Endodermal cell (in vitro differentiated cells): ENCODE measurements around the gene TFEB. TPM values are rescaled to one million over a fixed set of nuclear protein-coding genes. Genes with fewer than 3 reads are reported as not detected.

Experiments
- DNase-seq: peaks from one replicate; pipeline ENCODE4 v3.0.0-alpha.2; 2017
- H3K27ac ChIP-seq: 2 replicates; pipeline ENCODE4 v1.5.1; 2013; ENCODE audit warnings: mild to moderate bottlenecking, low read depth, low read length, moderate library complexity
- H3K27me3 ChIP-seq: 2 replicates; pipeline ENCODE4 v1.6.1; 2013; ENCODE audit warnings: mild to moderate bottlenecking, low read length, moderate library complexity; ENCODE audit not compliant: insufficient read depth, control insufficient read depth, poor library complexity, severe bottlenecking
- H3K36me3 ChIP-seq: 2 replicates; pipeline ENCODE4 v1.7.0; 2013; ENCODE audit warnings: mild to moderate bottlenecking, low read length, moderate library complexity; ENCODE audit not compliant: control insufficient read depth, insufficient read depth
- H3K4me1 ChIP-seq: one replicate; pipeline ENCODE4 v1.7.0; 2013; ENCODE audit warnings: low read length; ENCODE audit not compliant: control insufficient read depth, insufficient read depth
- H3K4me3 ChIP-seq: 2 replicates; pipeline ENCODE4 v1.5.1; 2013; ENCODE audit warnings: mild to moderate bottlenecking, low read length, moderate library complexity
- H3K9ac ChIP-seq: 2 replicates; pipeline ENCODE4 v1.6.1; 2013; ENCODE audit warnings: mild to moderate bottlenecking, low read length, moderate library complexity; ENCODE audit not compliant: poor library complexity, severe bottlenecking; ENCODE audit errors: extremely low read depth
- H3K9me3 ChIP-seq: 2 replicates; pipeline ENCODE4 v1.6.1; 2013; ENCODE audit warnings: mild to moderate bottlenecking, low read length, moderate library complexity; ENCODE audit not compliant: control insufficient read depth
- H3K27ac Mint-ChIP-seq: 2 replicates; pipeline ENCODE4 v1.8.0; 2020; ENCODE audit warnings: mixed read lengths
- H3K27me3 Mint-ChIP-seq: 2 replicates; pipeline ENCODE4 v1.8.0; 2021; ENCODE audit warnings: mild to moderate bottlenecking, mixed read lengths; ENCODE audit not compliant: insufficient read depth
- H3K36me3 Mint-ChIP-seq: 2 replicates; pipeline ENCODE4 v1.8.0; 2020; ENCODE audit warnings: low read depth, mixed read lengths
- H3K4me1 Mint-ChIP-seq: 2 replicates; pipeline ENCODE4 v1.8.0; 2020; ENCODE audit warnings: mixed read lengths
- H3K4me3 Mint-ChIP-seq: 2 replicates; pipeline ENCODE4 v1.8.0; 2020; ENCODE audit warnings: mild to moderate bottlenecking, moderate library complexity, mixed read lengths
- H3K9me3 Mint-ChIP-seq: 2 replicates; pipeline ENCODE4 v1.8.0; 2020; ENCODE audit warnings: mild to moderate bottlenecking, mixed read lengths
- WGBS, 2 experiments: methylation state at CpG; one replicate each; pipeline versions ENCODE4 v1.1.5 to v1.1.7; 2013; ENCODE audit warnings: missing lambda C conversion rate in 2 of 2, mixed read lengths in 1 of 2; ENCODE audit not compliant: insufficient coverage in 1 of 2, insufficient read length in 1 of 2; 5-methylcytosine and 5-hydroxymethylcytosine counted together
- long read RNA-seq, 4 experiments: library from polyadenylated mRNA in 2 of 4; library from RNA in 1 of 4; library from capped mRNA in 1 of 4; stranded (forward) in 3 of 4; unstranded in 1 of 4; transcript quantifications; one replicate each; pipeline ENCODE4 v2.0.0, GENCODE V29; 2020 to 2021; ENCODE audit warnings: inconsistent platforms in 1 of 4
- polyA plus RNA-seq, 2 experiments: library from polyadenylated mRNA; stranded (reverse); fragments of 50-300 nt; gene quantifications; one replicate each; pipeline ENCODE4 v1.2.3, GENCODE V29; 2013
- total RNA-seq, 2 donors: library from RNA; stranded (reverse); fragmentation: NEBNext Ultra II Directional in 1 of 2; extraction: Animal tissue kit (Norgen Biotek cat#: 25700) in 1 of 2; gene quantifications; 2 replicates in 1 of 2; 3 replicates in 1 of 2; pipeline ENCODE4 v1.2.1, GENCODE V29; 2021
- TF ChIP-seq, protein P1 (sequence below): fragments of 200-600 bp; sonication (generic); conservative IDR thresholded peaks from 2 replicates; pipeline ENCODE4 v1.5.0; 2021; ENCODE audit warnings: antibody characterized with exemption, mild to moderate bottlenecking

TFEB gene
- total RNA-seq, result under 1 TPM in 1 of 2 donors, not detected in 1; 0.24 TPM
- polyA plus RNA-seq (2013, experiment 1 of 2), result 1.2 TPM
- 0.99 TPM for polyA plus RNA-seq (2013, experiment 2 of 2)
- long read RNA-seq, experiment 1, result 0 reads
- long read RNA-seq, experiment 2, result 0 reads
- long read RNA-seq, experiment 3, partial matches to known transcripts, result 0 of 1 reads
- long read RNA-seq, experiment 3, other reads (novel, unspliced or antisense), result 1 of 1 reads
- long read RNA-seq, experiment 4, result 0 reads

DNA sequence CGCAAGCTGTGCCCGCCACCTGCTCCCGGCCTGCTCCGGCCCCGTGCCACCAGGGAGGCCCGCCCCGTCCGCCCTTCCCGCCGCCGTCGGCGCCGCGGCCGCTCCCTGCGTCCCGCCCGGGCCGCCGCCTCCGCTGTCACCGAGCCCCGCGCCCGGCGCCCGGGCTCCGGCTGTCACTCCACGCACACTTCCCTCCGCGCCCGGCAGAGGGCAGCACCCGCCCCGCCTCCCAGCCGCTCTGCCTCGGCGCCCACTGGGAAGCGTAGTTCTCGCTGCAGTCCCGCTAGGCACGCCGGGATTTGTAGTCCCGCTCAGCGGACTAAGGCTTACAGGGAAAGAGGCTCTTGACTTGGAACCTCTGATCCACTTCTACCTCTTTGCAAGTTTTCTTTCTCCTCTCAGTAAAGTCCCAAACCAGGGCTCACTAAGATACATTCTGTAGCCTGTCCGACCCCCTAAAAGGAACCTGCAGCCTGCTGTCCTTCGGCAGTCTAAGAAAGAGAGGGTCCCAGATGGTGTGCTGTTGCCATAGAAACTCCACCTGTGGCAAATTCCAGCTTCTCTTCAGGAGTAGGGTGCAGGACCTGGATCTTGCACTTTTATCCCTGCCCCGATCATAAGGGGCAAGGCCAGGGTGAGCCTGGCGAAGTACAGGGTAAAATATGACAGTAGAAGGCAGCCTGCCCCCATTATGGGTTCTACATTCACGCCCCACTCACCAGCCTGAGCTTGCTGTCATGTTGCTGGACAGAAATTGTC is at the start of gene TFEB:
TSS of gene TFEB (minus strand) at position 182 of the 759 bp plus-strand sequence. CDS start 44,395 bp downstream, outside the sequence.
- WGBS, 2 experiments, result 8 to 13% methylated on average over 21 to 50 of the region's 50 CpGs
- H3K4me3 Mint-ChIP-seq, result peak within 1 kb of the TSS; percentile 63
- DNase-seq, result peak; percentile 98
- no peaks in the 10 kb centered on the region for H3K9me3 Mint-ChIP-seq
- no peaks in the 10 kb centered on the region for H3K36me3 ChIP-seq
- peak within 1 kb of the TSS; percentile 56 for H3K4me3 ChIP-seq
- H3K27ac ChIP-seq, result no peak within 1 kb of the TSS
- H3K36me3 Mint-ChIP-seq, result no peaks in the 10 kb centered on the region
- H3K27me3 ChIP-seq, result peaks cover 17% of the 10 kb centered on the region
- peaks cover 20% of the 10 kb centered on the region for H3K27me3 Mint-ChIP-seq
- peaks cover 12% of the 10 kb centered on the region for H3K4me1 Mint-ChIP-seq
- H3K9me3 ChIP-seq, result no peaks in the 10 kb centered on the region
- H3K9ac ChIP-seq, result no peak within 1 kb of the TSS
- H3K4me1 ChIP-seq, result peaks cover 3% of the 10 kb centered on the region
- peak within 1 kb of the TSS; percentile 70 for H3K27ac Mint-ChIP-seq
- TF ChIP-seq, protein P1, sequence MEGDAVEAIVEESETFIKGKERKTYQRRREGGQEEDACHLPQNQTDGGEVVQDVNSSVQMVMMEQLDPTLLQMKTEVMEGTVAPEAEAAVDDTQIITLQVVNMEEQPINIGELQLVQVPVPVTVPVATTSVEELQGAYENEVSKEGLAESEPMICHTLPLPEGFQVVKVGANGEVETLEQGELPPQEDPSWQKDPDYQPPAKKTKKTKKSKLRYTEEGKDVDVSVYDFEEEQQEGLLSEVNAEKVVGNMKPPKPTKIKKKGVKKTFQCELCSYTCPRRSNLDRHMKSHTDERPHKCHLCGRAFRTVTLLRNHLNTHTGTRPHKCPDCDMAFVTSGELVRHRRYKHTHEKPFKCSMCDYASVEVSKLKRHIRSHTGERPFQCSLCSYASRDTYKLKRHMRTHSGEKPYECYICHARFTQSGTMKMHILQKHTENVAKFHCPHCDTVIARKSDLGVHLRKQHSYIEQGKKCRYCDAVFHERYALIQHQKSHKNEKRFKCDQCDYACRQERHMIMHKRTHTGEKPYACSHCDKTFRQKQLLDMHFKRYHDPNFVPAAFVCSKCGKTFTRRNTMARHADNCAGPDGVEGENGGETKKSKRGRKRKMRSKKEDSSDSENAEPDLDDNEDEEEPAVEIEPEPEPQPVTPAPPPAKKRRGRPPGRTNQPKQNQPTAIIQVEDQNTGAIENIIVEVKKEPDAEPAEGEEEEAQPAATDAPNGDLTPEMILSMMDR, result peak; percentile 91

DNA sequence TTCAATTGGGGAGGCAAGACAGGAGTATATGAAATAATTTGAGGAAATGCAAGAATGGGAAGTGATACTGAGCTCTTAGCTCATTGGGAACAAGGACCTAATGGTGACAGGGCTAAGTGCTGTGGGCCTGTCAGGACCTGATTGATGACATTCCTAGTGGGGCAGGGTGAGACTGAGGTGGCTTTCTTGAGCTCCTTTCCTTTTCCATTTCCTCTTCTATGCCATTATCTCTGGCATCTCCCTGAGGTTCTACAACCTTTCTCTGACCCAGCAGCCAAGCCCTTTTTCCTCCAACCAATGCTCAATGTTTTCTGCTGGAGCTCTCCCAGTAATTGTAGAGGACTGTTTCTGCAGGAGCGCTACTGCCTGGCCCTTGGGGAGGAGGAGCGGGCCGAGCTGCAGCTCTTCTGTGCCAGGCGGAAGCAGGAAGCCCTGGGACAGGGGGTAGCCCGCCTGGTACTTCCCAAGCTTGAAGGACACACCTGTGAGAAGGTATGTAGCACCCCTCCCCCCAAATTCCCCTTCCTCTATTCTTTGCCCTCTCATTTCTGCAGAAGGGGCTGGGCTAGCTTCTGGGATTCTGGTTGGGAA is 49.3 kb upstream of the TFEB start:
- Histone ChIP-seq H3K9me3 (no peaks in the 10 kb centered on the region), H3K36me3 (peaks cover 9% of the 10 kb centered on the region), H3K9ac (no peak overlapping the region), H3K27me3 (peaks cover 50% of the 10 kb centered on the region), H3K4me1 (no peaks in the 10 kb centered on the region), H3K27ac (no peak overlapping the region), H3K4me3 (no peak overlapping the region)
- H3K27ac Mint-ChIP-seq, result no peak overlapping the region
- no peak for DNase-seq
- H3K9me3 Mint-ChIP-seq, result no peaks in the 10 kb centered on the region
- WGBS, 2 experiments, result 83 to 85% methylated on average over 2 to 5 of the region's 5 CpGs
- peaks cover 8% of the 10 kb centered on the region for H3K4me1 Mint-ChIP-seq
- peaks cover 59% of the 10 kb centered on the region for H3K27me3 Mint-ChIP-seq
- H3K4me3 Mint-ChIP-seq, result no peak overlapping the region
- TF ChIP-seq, protein P1, result no peak
- H3K36me3 Mint-ChIP-seq, result peaks cover 11% of the 10 kb centered on the region

- H3K9ac ChIP-seq, result no peak overlapping the region
- H3K9me3 Mint-ChIP-seq, result no peaks in the 10 kb centered on the region
- 83 to 84% methylated on average over 4 to 5 of the region's 6 CpGs for WGBS, 2 experiments
- H3K36me3 Mint-ChIP-seq, result peaks cover 2% of the 10 kb centered on the region
- DNase-seq, result no peak
- H3K4me1 ChIP-seq, result no peaks in the 10 kb centered on the region
- no peak overlapping the region for H3K27ac ChIP-seq
- H3K27me3 Mint-ChIP-seq, result peaks cover 64% of the 10 kb centered on the region
- H3K36me3 ChIP-seq, result no peaks in the 10 kb centered on the region
- peaks cover 15% of the 10 kb centered on the region for H3K4me1 Mint-ChIP-seq
- no peak overlapping the region for H3K27ac Mint-ChIP-seq
- H3K4me3 ChIP-seq, result no peak overlapping the region
- peaks cover 50% of the 10 kb centered on the region for H3K27me3 ChIP-seq
- H3K4me3 Mint-ChIP-seq, result no peak overlapping the region
- no peaks in the 10 kb centered on the region for H3K9me3 ChIP-seq
- TF ChIP-seq, protein P1, result no peak
These were observed 47.8 kb upstream of the TFEB start for GRCh38 chr6:41783106-41783780.
